Endothelial cell of umbilical vein (primary cell): ENCODE measurements around the gene CAMK2N2.

Experiments
- CTCF ChIP-seq, 2 donors: IDR thresholded peaks; 1 replicate in 1 of 2; 2 replicates in 1 of 2; pipeline ENCODE4 v1.5.1; 2011; ENCODE audit warnings: low read length in 2 of 2, mild to moderate bottlenecking in 2 of 2, moderate library complexity in 2 of 2, control low read depth in 1 of 2, inconsistent platforms in 1 of 2, low read depth in 1 of 2; ENCODE audit not compliant: insufficient read depth in 1 of 2; ENCODE audit errors: extremely low read depth in 1 of 2
- EZH2 ChIP-seq: IDR thresholded peaks from 2 replicates; pipeline ENCODE4 v1.6.1; 2012; ENCODE audit warnings: borderline replicate concordance, low read depth, mild to moderate bottlenecking, moderate library complexity, low read length, inconsistent platforms; ENCODE audit not compliant: severe bottlenecking
- FOS ChIP-seq: IDR thresholded peaks from 2 replicates; pipeline ENCODE4 v1.6.1; 2011; ENCODE audit warnings: mild to moderate bottlenecking, low read length, moderate library complexity, borderline replicate concordance; ENCODE audit not compliant: insufficient read depth
- GATA2 ChIP-seq: IDR thresholded peaks from 2 replicates; pipeline ENCODE4 v1.7.0; 2011; ENCODE audit warnings: low read depth, mild to moderate bottlenecking, moderate library complexity, mixed read lengths, low read length; ENCODE audit not compliant: insufficient read length, insufficient read depth
- JUN ChIP-seq: IDR thresholded peaks from 2 replicates; pipeline ENCODE4 v1.6.1; 2011; ENCODE audit warnings: borderline replicate concordance, low read depth; ENCODE audit not compliant: insufficient read length, insufficient read depth
- MYC ChIP-seq: IDR thresholded peaks from one replicate; pipeline ENCODE4 v1.6.1; 2011; ENCODE audit warnings: mild to moderate bottlenecking, low read depth, low read length
- POLR2A ChIP-seq: IDR thresholded peaks from 2 replicates; pipeline ENCODE4 v1.6.1; 2012; ENCODE audit warnings: low read depth, mild to moderate bottlenecking, control low read depth, low read length
- POLR2AphosphoS5 ChIP-seq: IDR thresholded peaks from 2 replicates; pipeline ENCODE4 v1.6.1; 2012; ENCODE audit warnings: low read depth, mild to moderate bottlenecking, control low read depth, low read length, moderate library complexity; ENCODE audit not compliant: insufficient read depth
- TF ChIP-seq, protein P1 (sequence below): IDR thresholded peaks from 2 replicates; pipeline ENCODE4 v1.6.1; 2011; ENCODE audit not compliant: insufficient read depth, insufficient read length

- TF ChIP-seq CTCF (IDR thresholded peaks at IDR 0.05; ENCODE audit: extremely low read depth in 1 of 2, insufficient read depth in 1 of 2, low read depth in 1 of 2, low read length in 2 of 2): no peak
- no peak for TF ChIP-seq JUN
- no peak for TF ChIP-seq EZH2
- no peak for TF ChIP-seq POLR2A
- TF ChIP-seq FOS: no peak
- TF ChIP-seq, protein P1, sequence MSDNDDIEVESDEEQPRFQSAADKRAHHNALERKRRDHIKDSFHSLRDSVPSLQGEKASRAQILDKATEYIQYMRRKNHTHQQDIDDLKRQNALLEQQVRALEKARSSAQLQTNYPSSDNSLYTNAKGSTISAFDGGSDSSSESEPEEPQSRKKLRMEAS: no peak
- peak; percentile 8 for TF ChIP-seq POLR2AphosphoS5
- TF ChIP-seq MYC: no peak
- TF ChIP-seq GATA2: no peak
Measured at GRCh38 chr3:184240384-184241140, 20.8 kb downstream of the CAMK2N2 start.
